DMS114 treated with DMSO at 0.1 percent for 48 hours (cell line): ENCODE results near the gene CDKAL1.

Source experiments
- DNase-seq: peaks from one replicate; lab custom pipeline; 2025; ENCODE audit not compliant: unreplicated experiment; lab: John Stamatoyannopoulos, UW

The CDKAL1 gene

DNA sequence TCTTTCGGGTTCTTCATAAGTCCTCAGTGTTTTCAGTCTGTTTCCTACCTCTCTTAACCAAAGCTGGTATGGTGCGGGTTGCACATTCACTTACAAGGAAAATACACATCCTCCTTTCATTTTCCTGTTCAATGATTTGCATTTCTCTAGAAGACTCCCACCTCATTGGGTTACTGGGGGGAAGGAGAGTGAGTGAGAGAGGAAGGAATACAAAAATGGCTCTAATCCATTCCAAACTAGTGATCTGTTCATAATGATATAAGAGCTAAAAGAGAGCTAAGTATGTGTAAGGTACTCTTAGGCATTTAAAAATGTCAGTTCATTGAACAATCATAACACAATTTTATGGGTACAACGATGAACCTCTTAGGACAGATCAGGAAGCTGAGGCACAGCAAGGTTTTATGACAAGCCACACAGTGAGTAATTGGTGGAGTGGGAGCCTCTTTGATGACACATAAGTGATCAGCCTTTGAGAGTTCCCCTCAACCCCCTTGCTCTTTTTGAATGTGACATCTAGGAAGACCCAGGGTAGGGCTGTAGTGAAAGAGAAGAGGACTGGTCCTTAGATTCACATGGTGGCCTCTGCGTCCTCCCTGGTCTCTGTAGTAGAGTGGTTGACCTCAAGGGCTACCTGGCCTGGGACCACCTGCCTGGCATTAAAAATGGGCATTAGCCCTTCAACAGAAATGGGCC lies 730.9 kb downstream of the CDKAL1 start:
- DNase-seq: no peak

DNA sequence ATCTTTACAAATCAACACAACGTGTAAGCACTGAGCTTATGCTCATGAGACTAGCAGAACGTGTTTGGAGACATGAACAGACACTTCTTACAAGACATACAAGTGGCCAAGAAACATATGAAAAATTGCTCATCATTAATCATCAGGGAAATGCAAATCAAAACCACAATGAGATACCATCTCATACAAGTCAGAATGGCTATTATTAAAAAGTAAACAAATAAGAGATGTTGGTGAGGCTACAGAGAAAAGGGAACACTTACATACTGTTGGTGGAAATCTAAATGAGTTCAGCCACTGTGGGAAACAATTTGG lies 731.4 kb downstream of the CDKAL1 start:
- no peak for DNase-seq

DNA sequence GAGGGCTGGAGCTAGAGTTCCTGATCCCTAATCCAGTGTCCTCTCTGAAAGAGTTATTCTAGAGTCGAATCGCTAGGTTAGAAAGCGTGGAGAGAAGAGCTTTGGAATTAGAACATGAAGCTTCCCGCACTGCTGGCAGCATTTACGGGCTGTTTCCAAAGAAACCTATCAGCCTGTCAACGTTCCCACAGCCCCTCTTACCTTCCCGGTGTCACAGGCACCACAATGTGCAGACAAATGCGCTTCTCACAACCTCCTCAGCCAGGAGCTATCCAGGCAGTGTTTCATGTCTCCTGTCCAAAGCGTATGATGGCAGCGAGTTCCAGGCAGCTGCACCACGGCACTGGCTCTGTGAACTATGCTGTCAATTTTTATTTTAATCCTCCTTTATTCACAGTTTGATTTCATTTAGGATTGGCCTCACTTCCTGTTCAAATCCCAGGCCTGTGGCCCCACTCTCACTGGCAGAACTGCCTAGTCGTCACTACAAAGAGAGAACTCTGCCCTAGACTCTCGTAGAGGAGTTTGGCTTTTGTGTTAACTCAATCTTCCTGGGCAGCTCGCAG lies 736.5 kb downstream of the CDKAL1 start:
- DNase-seq: no peak

DNA sequence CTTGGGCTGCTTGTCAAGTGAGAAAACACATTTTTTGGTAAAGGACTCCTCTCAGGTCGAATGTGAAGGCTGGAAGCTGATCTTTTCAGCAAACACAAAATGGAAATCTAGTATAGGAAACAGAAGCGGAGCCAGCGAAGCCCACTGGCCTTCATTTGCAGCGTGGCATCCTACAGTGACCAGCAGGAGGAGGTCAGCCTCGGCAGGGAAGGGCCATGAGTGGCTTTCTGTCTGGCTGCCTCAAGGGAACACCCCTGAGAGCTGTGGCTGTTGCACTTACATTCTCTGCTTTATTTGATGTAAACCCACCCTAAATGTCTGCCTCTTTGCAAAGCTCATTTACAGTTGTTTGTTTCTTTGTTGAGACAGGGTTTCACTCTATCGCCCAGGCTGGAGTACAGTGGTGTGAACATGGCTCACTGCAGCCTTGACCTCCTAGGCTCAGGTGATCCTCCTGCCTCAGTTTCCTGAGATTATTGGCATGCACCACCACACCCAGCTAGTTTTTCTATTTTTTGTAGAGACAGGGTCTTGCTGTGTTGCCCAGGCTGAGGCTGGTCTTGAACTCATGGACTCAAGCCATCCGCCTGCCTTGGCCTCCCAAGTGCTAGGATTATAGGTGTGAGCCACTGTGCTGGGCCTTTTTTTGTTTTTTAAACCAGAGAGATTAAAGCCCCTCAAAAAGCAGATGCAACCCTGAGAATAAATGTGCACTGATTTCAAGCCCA lies 737.3 kb downstream of the CDKAL1 start:
- no peak for DNase-seq

DNA sequence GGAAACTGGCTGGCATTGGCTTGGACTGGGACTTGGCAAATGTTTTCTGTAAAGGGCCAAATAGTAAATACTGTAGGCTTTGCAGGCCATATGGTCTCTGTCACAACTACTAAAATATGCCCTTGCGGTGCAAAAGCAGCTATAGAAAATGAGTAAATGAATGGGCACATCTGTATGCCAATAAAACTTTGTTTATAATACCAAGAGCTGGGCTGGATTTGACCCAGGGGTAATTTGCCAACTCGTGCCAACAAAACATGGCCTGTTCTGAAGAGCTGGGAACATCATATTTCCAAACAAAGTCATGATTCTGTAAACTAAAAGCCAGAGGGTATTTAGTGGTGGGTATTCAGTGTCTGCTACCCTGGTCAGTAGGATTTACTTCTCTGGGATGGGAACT lies 739.2 kb downstream of the CDKAL1 start:
- no peak for DNase-seq

DNA sequence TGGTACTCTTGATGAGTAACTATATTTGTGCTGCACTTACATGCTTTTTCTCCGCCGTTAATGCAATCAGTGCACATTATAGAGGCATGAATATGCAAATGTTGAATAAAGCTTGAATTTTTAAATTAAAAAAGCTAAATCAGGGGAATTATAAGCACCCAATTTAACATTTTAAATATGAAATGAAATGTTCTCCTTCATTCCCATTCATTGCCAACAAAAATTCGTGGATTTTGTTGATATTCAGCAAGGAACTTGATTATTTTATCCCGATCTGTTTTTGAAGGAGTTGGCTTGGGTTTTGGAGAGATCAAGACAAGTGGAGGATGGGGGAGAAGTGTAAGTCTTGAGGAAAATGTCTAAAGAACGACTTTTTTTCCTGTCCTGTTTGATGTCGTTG lies 740.6 kb downstream of the CDKAL1 start:
- no peak for DNase-seq

DNA sequence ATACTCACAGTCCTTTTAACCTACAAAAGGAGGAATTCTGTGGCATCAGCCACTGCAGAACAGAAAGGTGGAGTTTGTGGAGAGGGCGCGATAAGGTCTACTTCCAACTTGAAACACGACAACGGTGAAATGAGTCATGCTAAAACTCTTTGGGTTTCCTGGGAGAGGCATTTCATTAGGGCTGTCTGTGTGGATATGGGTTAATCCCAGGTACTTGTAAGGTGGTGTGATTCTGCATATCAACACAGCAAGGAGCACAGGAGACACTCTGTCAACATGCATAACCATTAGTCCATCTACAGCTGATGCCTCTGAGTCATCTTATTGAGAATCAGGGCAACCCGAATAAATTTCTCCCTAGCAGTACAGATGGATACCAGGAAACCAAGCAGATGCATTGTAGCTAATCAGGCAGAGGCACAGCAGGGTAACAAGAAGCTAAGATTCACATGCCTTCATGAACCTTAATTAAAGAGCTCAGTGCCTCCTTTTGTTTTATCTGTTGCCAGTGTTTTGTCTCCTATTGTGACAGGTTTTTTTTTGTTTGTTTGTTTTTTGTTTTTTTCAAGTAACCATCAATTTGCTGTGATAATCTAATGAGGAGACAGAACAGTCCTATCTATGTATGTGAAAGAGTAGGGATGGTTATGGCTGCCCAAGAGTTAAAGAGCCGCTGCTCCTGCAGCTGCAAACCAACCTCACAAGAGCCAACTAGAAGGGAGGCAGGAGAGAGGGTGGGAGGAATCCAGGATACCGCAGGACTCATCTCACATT lies 743.5 kb downstream of the CDKAL1 start:
- DNase-seq: no peak

DNA sequence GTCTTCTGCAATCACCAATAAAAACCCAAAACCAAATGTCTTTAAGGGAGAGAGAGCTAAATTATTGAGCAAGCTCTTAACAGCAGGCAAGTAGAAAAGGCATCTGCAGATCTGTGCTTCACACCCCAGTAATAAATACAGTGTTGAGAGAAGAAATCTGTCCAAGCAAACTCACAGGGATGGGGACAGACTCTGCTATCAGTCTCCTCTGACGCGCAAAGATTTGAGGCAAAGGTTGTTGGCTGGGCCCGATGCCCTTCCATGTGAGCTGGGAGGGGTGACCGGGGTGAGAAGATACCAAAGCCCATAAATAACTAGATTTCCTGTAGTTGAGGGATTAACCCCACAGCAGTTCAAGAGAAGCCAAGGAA lies 744.1 kb downstream of the CDKAL1 start:
- DNase-seq: no peak

DNA sequence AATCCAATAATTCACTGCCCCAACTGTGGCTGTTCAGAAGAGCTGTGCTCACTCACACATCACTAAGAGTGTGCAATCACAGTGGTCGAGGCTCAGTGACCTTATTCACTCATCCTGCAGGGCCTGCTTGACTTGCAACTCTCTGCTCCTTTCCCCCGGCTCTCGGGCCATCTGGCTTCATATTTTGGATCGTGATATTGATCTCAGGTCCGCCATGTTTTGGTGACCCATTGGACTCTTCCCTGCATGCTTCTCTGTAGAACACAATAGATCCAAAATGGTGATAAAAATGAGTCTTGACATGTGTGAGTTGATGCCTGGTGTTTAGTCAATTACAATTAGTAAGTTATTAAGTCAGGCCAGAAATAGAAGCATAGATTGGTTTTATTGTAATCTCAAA lies 745.4 kb downstream of the CDKAL1 start:
- DNase-seq: no peak

DNA sequence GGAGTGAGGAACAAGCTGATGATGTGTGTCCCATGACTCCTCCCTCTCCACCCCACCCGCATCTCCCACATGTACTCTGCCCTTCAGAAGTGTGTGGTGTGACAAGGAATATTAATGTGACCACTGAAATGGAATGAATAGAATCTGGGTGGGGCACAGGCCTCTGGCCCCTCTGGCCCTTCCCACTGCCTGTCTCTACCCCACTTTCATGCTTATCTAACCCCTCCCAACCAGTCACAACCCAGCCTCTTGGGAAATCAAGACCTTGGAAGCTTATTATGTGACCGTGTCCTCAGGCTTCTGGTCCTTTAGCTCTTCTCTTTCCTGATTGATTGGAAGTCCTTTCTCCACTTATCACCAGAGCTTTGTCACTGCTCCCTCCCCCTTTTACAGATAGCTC lies 747.1 kb downstream of the CDKAL1 start:
- DNase-seq: no peak
